HepG2 (cell line): ENCODE results near the gene SRSF6. TPM values are rescaled to one million over a fixed set of nuclear protein-coding genes. Genes with fewer than 3 reads are reported as not detected.
A peak's percentile ranks its signal among the peaks of the same experiment; 100 is the strongest.

Source experiments
- ARNT ChIP-seq: fragments of 450-650 bp; IDR thresholded peaks from 2 replicates; pipeline ENCODE4 v1.6.1; 2017
- FOSL1 ChIP-seq: sonication (generic); formaldehyde crosslinking; IDR thresholded peaks from 2 replicates; pipeline ENCODE4 v1.9.0; 2021; ENCODE audit warnings: missing genetic modification reagents, borderline replicate concordance
- HCFC1 ChIP-seq: fragments of 150-350 bp; IDR thresholded peaks from 2 replicates; pipeline ENCODE4 v1.6.1; 2014; ENCODE audit warnings: low read depth, low read length
- MLX ChIP-seq: IDR thresholded peaks from 2 replicates; pipeline ENCODE4 v1.6.1; 2016
- PATZ1 ChIP-seq: sonication (generic); formaldehyde crosslinking; IDR thresholded peaks from 2 replicates; pipeline ENCODE4 v1.4.0; 2020; ENCODE audit warnings: missing genetic modification reagents
- PAX8 ChIP-seq: sonication (generic); formaldehyde crosslinking; IDR thresholded peaks from 2 replicates; pipeline ENCODE4 v1.8.0; 2022; ENCODE audit warnings: mild to moderate bottlenecking, missing genetic modification reagents, borderline replicate concordance
- POLR2A ChIP-seq, 2 experiments: IDR thresholded peaks; 2 replicates each; pipeline ENCODE4 v1.6.1; 2011; ENCODE audit warnings: low read depth in 2 of 2, low read length in 2 of 2, mild to moderate bottlenecking in 1 of 2, moderate library complexity in 1 of 2; ENCODE audit not compliant: insufficient read depth in 1 of 2
- YEATS4 ChIP-seq: sonication (generic); formaldehyde crosslinking; IDR thresholded peaks from 2 replicates; pipeline ENCODE4 v1.4.0; 2020; ENCODE audit warnings: missing genetic modification reagents, borderline replicate concordance
- ZMAT3 ChIP-seq: sonication (generic); formaldehyde crosslinking; conservative IDR thresholded peaks from 2 replicates; pipeline ENCODE4 v1.7.0; 2021; ENCODE audit warnings: missing genetic modification reagents
- ZNF792 ChIP-seq: IDR thresholded peaks from 2 replicates; pipeline ENCODE4 v1.6.1; 2016
- ZXDC ChIP-seq: sonication (generic); formaldehyde crosslinking; IDR thresholded peaks from 2 replicates; pipeline ENCODE4 v1.5.0; 2020; ENCODE audit warnings: mild to moderate bottlenecking, missing genetic modification reagents
- polyA plus RNA-seq, 8 experiments: library from polyadenylated mRNA; depleted of rRNA in 3 of 8; stranded (reverse) in 7 of 8; unstranded in 1 of 8; fragments of >200 nt; fragmentation: Illumina TruSeq in 4 of 8; extraction: Trizol in 4 of 8; gene quantifications; 2 replicates each; pipeline versions ENCODE4 v1.2.1 to v1.2.3, GENCODE V29; 2011 to 2016; ENCODE audit warnings: low read depth in 4 of 8, missing spikeins in 1 of 8, mixed read lengths in 1 of 8; ENCODE audit not compliant: insufficient read depth in 1 of 8
- total RNA-seq, 5 experiments: library from RNA; depleted of rRNA; stranded (reverse); fragments of >200 nt; fragmentation: Illumina TruSeq; extraction: Trizol; gene quantifications; 2 replicates each; pipeline ENCODE4 v1.2.3, GENCODE V29; 2016; ENCODE audit warnings: low read depth in 1 of 5
- TF ChIP-seq, protein P1 (sequence below): sonication (generic); formaldehyde crosslinking; IDR thresholded peaks from 2 replicates; pipeline ENCODE4 v1.5.0; 2020; ENCODE audit warnings: mild to moderate bottlenecking, missing genetic modification reagents, borderline replicate concordance
- TF ChIP-seq, protein P2 (sequence below): sonication (generic); formaldehyde crosslinking; IDR thresholded peaks from 2 replicates; pipeline ENCODE4 v1.9.0; 2021; ENCODE audit warnings: missing genetic modification reagents, mild to moderate bottlenecking, borderline replicate concordance

The SRSF6 gene
- total and polyA plus RNA-seq, 2 of the 13 experiments (the other 11 are each of a cell fraction or from before 2014, with no cell fraction given), result 156 to 194 TPM

GRCh38 chr20:43507150-43508080 is 49.7 kb downstream of the SRSF6 start, which contains the start of gene L3MBTL1 (continued):
- TF ChIP-seq ZXDC (peak; percentile 62; the same call in 1 of the 2 replicates), HCFC1 (no peak), PATZ1 (CRISPR knock-in tag) (peak; percentile 65), MLX (peak; percentile 14; the same call in 1 of the 2 replicates), POLR2A (IDR thresholded peaks at IDR 0.05; ENCODE audit: insufficient read depth in 1 of 2, low read depth in 2 of 2, low read length in 2 of 2) (peak in 1 of 2 experiments; percentile 86; a peak in 3 of 4 replicates), ARNT (no peak), ZNF792 (peak; percentile 74; the same call in 1 of the 2 replicates), PAX8 (peak; percentile 99), ZMAT3 (CRISPR knock-in tag) (peak; percentile 32; the same call in 1 of the 2 replicates), FOSL1 (no peak; the same call in 1 of the 2 replicates), YEATS4 (CRISPR knock-in tag) (peak; percentile 92)
- TF ChIP-seq, protein P1, sequence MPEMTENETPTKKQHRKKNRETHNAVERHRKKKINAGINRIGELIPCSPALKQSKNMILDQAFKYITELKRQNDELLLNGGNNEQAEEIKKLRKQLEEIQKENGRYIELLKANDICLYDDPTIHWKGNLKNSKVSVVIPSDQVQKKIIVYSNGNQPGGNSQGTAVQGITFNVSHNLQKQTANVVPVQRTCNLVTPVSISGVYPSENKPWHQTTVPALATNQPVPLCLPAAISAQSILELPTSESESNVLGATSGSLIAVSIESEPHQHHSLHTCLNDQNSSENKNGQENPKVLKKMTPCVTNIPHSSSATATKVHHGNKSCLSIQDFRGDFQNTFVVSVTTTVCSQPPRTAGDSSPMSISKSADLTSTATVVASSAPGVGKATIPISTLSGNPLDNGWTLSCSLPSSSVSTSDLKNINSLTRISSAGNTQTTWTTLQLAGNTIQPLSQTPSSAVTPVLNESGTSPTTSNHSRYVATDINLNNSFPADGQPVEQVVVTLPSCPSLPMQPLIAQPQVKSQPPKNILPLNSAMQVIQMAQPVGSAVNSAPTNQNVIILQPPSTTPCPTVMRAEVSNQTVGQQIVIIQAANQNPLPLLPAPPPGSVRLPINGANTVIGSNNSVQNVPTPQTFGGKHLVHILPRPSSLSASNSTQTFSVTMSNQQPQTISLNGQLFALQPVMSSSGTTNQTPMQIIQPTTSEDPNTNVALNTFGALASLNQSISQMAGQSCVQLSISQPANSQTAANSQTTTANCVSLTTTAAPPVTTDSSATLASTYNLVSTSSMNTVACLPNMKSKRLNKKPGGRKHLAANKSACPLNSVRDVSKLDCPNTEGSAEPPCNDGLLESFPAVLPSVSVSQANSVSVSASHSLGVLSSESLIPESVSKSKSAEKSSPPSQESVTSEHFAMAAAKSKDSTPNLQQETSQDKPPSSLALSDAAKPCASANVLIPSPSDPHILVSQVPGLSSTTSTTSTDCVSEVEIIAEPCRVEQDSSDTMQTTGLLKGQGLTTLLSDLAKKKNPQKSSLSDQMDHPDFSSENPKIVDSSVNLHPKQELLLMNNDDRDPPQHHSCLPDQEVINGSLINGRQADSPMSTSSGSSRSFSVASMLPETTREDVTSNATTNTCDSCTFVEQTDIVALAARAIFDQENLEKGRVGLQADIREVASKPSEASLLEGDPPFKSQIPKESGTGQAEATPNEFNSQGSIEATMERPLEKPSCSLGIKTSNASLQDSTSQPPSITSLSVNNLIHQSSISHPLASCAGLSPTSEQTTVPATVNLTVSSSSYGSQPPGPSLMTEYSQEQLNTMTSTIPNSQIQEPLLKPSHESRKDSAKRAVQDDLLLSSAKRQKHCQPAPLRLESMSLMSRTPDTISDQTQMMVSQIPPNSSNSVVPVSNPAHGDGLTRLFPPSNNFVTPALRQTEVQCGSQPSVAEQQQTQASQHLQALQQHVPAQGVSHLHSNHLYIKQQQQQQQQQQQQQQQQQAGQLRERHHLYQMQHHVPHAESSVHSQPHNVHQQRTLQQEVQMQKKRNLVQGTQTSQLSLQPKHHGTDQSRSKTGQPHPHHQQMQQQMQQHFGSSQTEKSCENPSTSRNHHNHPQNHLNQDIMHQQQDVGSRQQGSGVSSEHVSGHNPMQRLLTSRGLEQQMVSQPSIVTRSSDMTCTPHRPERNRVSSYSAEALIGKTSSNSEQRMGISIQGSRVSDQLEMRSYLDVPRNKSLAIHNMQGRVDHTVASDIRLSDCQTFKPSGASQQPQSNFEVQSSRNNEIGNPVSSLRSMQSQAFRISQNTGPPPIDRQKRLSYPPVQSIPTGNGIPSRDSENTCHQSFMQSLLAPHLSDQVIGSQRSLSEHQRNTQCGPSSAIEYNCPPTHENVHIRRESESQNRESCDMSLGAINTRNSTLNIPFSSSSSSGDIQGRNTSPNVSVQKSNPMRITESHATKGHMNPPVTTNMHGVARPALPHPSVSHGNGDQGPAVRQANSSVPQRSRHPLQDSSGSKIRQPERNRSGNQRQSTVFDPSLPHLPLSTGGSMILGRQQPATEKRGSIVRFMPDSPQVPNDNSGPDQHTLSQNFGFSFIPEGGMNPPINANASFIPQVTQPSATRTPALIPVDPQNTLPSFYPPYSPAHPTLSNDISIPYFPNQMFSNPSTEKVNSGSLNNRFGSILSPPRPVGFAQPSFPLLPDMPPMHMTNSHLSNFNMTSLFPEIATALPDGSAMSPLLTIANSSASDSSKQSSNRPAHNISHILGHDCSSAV (CRISPR knock-in tag), result no peak
- TF ChIP-seq, protein P2, sequence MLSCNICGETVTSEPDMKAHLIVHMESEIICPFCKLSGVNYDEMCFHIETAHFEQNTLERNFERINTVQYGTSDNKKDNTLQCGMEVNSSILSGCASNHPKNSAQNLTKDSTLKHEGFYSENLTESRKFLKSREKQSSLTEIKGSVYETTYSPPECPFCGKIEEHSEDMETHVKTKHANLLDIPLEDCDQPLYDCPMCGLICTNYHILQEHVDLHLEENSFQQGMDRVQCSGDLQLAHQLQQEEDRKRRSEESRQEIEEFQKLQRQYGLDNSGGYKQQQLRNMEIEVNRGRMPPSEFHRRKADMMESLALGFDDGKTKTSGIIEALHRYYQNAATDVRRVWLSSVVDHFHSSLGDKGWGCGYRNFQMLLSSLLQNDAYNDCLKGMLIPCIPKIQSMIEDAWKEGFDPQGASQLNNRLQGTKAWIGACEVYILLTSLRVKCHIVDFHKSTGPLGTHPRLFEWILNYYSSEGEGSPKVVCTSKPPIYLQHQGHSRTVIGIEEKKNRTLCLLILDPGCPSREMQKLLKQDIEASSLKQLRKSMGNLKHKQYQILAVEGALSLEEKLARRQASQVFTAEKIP (CRISPR knock-in tag), result no peak
